Stimulated activated CD4-positive, alpha-beta T cell treated with anti-CD3 and anti-CD28 coated beads, Interleukin-12 subunit alpha, Interleukin-12 subunit beta, amount 100 ng/mL, for 24 hours (primary cell): ENCODE results near the gene VPS13D.

Experiments used
- DNase-seq, 2 experiments: peaks; one replicate each; pipeline ENCODE4 v3.0.0-alpha.2; 2020; ENCODE audit warnings: low read depth in 2 of 2

Gene VPS13D

GRCh38 chr1:12488666-12489354 is 259.0 kb downstream of the VPS13D start:
- DNase-seq = no peak

- DNase-seq = no peak
These were observed 260.8 kb downstream of the VPS13D start for GRCh38 chr1:12490532-12491142.

GRCh38 chr1:12491656-12492055 is 261.8 kb downstream of the VPS13D start:
- no peak for DNase-seq

- DNase-seq = no peak
These were observed 265.9 kb downstream of the VPS13D start for GRCh38 chr1:12495725-12496124.

- DNase-seq = no peak
These were observed 266.5 kb downstream of the VPS13D start for GRCh38 chr1:12496154-12496961.

- no peak for DNase-seq
These were observed 269.9 kb downstream of the VPS13D start for GRCh38 chr1:12499539-12500240.

GRCh38 chr1:12501661-12502060 is 271.8 kb downstream of the VPS13D start:
- DNase-seq = no peak

- no peak for DNase-seq
These were observed 272.7 kb downstream of the VPS13D start for GRCh38 chr1:12502336-12503109.

GRCh38 chr1:12503709-12504108 is 273.9 kb downstream of the VPS13D start:
- DNase-seq = no peak

- DNase-seq = no peak
These were observed 274.8 kb downstream of the VPS13D start for GRCh38 chr1:12504601-12505000.

GRCh38 chr1:12505231-12505630 is 275.4 kb downstream of the VPS13D start:
- no peak for DNase-seq

- no peak for DNase-seq
These were observed 275.9 kb downstream of the VPS13D start for GRCh38 chr1:12505639-12506280.

GRCh38 chr1:12506281-12507280 is 276.8 kb downstream of the VPS13D start:
- no peak for DNase-seq

- no peak for DNase-seq
These were observed 277.8 kb downstream of the VPS13D start for GRCh38 chr1:12507631-12508030.

GRCh38 chr1:12508849-12509248 is 279.0 kb downstream of the VPS13D start:
- DNase-seq = no peak

- DNase-seq = no peak
These were observed 281.3 kb downstream of the VPS13D start for GRCh38 chr1:12511128-12511484.

GRCh38 chr1:12511516-12512468 is 282.0 kb downstream of the VPS13D start:
- no peak for DNase-seq

- no peak for DNase-seq
These were observed 283.4 kb downstream of the VPS13D start for GRCh38 chr1:12513181-12513580.

- DNase-seq = no peak
These were observed 284.8 kb downstream of the VPS13D start for GRCh38 chr1:12514590-12514989.
